IMR-90 (cell line): ENCODE results near the gene KIF1B. TPM values are rescaled to one million over a fixed set of nuclear protein-coding genes. Genes with fewer than 3 reads are reported as not detected.
"Not testable (repeated sequence)": the region's sequence is repeated elsewhere in the genome, so short reads cannot be mapped to it uniquely, and the experiment has no call there.

Experiments used
- ATAC-seq: fragments of 200-7000 bp; cut with Tn5 transposase; 2 replicates; pipeline ENCODE4 v1.9.1; 2020; ENCODE audit warnings: low read depth, mild to moderate bottlenecking, moderate library complexity
- BruUV-seq: library from RNA; stranded (reverse); fragments of 400-500 nt; replicated peaks from 2 replicates; lab custom pipeline; 2021; lab: Mats Ljungman, UMichigan
- CTCF ChIA-PET: fragments of 300-600 bp; formaldehyde crosslinking; extraction: SDS; loops from one replicate; lab custom pipeline; 2021; ENCODE audit warnings: antibody characterized with exemption; lab: Yijun Ruan, JAX
- POLR2A ChIA-PET: fragments of 300-600 bp; sonication (Branson Sonifier 250); formaldehyde crosslinking; loops from one replicate; lab custom pipeline; 2022; ENCODE audit warnings: antibody characterized with exemption; ENCODE audit not compliant: unreplicated experiment; lab: Charles Lee
- DNase-seq: peaks from one replicate; pipeline ENCODE4 v3.0.0; 2013
- H2AFZ ChIP-seq: replicated peaks from 2 replicates; pipeline ENCODE3; 2013; ENCODE audit warnings: low read length, mild to moderate bottlenecking; ENCODE audit not compliant: poor library complexity
- H2AK5ac ChIP-seq: 2 replicates; pipeline ENCODE4 v1.6.1; 2013; ENCODE audit warnings: low read depth, low read length, inconsistent platforms
- H2AK9ac ChIP-seq: replicated peaks from 2 replicates; pipeline ENCODE3; 2013; ENCODE audit warnings: mild to moderate bottlenecking, low read depth, low read length, moderate library complexity; ENCODE audit not compliant: poor library complexity
- H2BK120ac ChIP-seq: 2 replicates; pipeline ENCODE4 v1.6.1; 2013; ENCODE audit warnings: low read depth, low read length, inconsistent platforms
- H2BK15ac ChIP-seq: 3 replicates; pipeline ENCODE4 v1.6.1; 2013; ENCODE audit warnings: low read depth, low read length, inconsistent platforms
- H2BK20ac ChIP-seq: 2 replicates; pipeline ENCODE4 v1.6.1; 2013; ENCODE audit warnings: low read depth, mild to moderate bottlenecking, inconsistent platforms, low read length, moderate library complexity
- H2BK5ac ChIP-seq: 2 replicates; pipeline ENCODE4 v1.6.1; 2013; ENCODE audit warnings: mild to moderate bottlenecking, low read depth, low read length, inconsistent platforms; ENCODE audit not compliant: poor library complexity, severe bottlenecking
- H3K14ac ChIP-seq: replicated peaks from 2 replicates; pipeline ENCODE4 v1.6.1; 2013; ENCODE audit warnings: low read depth, low read length, inconsistent platforms
- H3K18ac ChIP-seq: 2 replicates; pipeline ENCODE4 v1.6.1; 2013; ENCODE audit warnings: low read depth, low read length, control low read depth
- H3K23ac ChIP-seq: 2 replicates; pipeline ENCODE4 v1.6.1; 2013; ENCODE audit warnings: low read depth, low read length, inconsistent platforms
- H3K27ac ChIP-seq: 2 replicates; pipeline ENCODE4 v1.5.1; 2013; ENCODE audit warnings: mild to moderate bottlenecking, control low read depth, low read length; ENCODE audit not compliant: insufficient read depth
- H3K27me3 ChIP-seq: 2 replicates; pipeline ENCODE4 v1.6.1; 2013; ENCODE audit warnings: low read length; ENCODE audit not compliant: control insufficient read depth, insufficient read depth
- H3K36me3 ChIP-seq: 2 replicates; pipeline ENCODE4 v1.6.1; 2013; ENCODE audit warnings: low read length, mixed read lengths; ENCODE audit not compliant: control insufficient read depth, insufficient read depth
- H3K4ac ChIP-seq: 2 replicates; pipeline ENCODE4 v1.6.1; 2013; ENCODE audit warnings: low read depth, low read length, inconsistent platforms
- H3K4me1 ChIP-seq: 2 replicates; pipeline ENCODE4 v1.6.1; 2013; ENCODE audit warnings: low read length, mixed read lengths; ENCODE audit not compliant: control insufficient read depth, insufficient read depth
- H3K4me2 ChIP-seq: 2 replicates; pipeline ENCODE4 v1.6.1; 2013; ENCODE audit warnings: low read depth, mild to moderate bottlenecking, control low read depth, low read length, moderate library complexity
- H3K4me3 ChIP-seq: 2 replicates; pipeline ENCODE4 v1.5.1; 2013; ENCODE audit warnings: low read depth, mild to moderate bottlenecking, control low read depth, low read length, moderate library complexity; ENCODE audit not compliant: insufficient read depth
- H3K56ac ChIP-seq: 2 replicates; pipeline ENCODE4 v1.6.1; 2013; ENCODE audit warnings: low read length, inconsistent platforms; ENCODE audit not compliant: insufficient read depth; ENCODE audit errors: extremely low read depth
- H3K79me1 ChIP-seq, 2 experiments: 2 replicates each; pipeline ENCODE4 v1.6.1; 2013; ENCODE audit warnings: low read length in 2 of 2, inconsistent platforms in 1 of 2, low read depth in 1 of 2
- H3K9ac ChIP-seq: 2 replicates; pipeline ENCODE4 v1.6.1; 2013; ENCODE audit warnings: low read depth, low read length, control low read depth
- H3K9me1 ChIP-seq: 2 replicates; pipeline ENCODE4 v1.6.1; 2013; ENCODE audit warnings: low read length, inconsistent platforms; ENCODE audit not compliant: insufficient read depth
- H3K9me3 ChIP-seq: 2 replicates; pipeline ENCODE4 v1.6.1; 2013; ENCODE audit warnings: low read length; ENCODE audit not compliant: control insufficient read depth, insufficient read depth
- H4K20me1 ChIP-seq: 2 replicates; pipeline ENCODE4 v1.6.1; 2013; ENCODE audit warnings: low read length, inconsistent platforms; ENCODE audit not compliant: insufficient read depth
- H4K5ac ChIP-seq: 2 replicates; pipeline ENCODE4 v1.6.1; 2013; ENCODE audit warnings: mild to moderate bottlenecking, low read depth, low read length, control low read depth
- H4K8ac ChIP-seq, 2 experiments: 2 replicates each; pipeline ENCODE4 v1.6.1; 2013; ENCODE audit warnings: low read depth in 2 of 2, low read length in 2 of 2, control low read depth in 1 of 2, inconsistent platforms in 1 of 2
- H4K91ac ChIP-seq: 2 replicates; pipeline ENCODE4 v1.6.1; 2013; ENCODE audit warnings: low read depth, low read length, inconsistent platforms; ENCODE audit not compliant: insufficient read depth
- BHLHE40 ChIP-seq: fragments of 150-350 bp; IDR thresholded peaks from 2 replicates; pipeline ENCODE4 v1.6.1; 2016; ENCODE audit warnings: mild to moderate bottlenecking, low read depth, low read length
- NFE2L2 ChIP-seq: fragments of 150-350 bp; IDR thresholded peaks from 2 replicates; pipeline ENCODE4 v1.6.1; 2016; ENCODE audit warnings: low read depth, mild to moderate bottlenecking, low read length
- WGBS, 2 experiments: methylation state at CpG; one replicate each; pipeline versions ENCODE4 v1.1.5 to v1.1.7; 2013; ENCODE audit warnings: missing lambda C conversion rate in 2 of 2; ENCODE audit not compliant: insufficient read length in 1 of 2; ENCODE audit errors: extremely low coverage in 2 of 2; 5-methylcytosine and 5-hydroxymethylcytosine counted together
- dilution Hi-C: fragments of 300-500 bp; cut with HindIII; formaldehyde crosslinking; loops from one replicate; pipeline ENCODE4 v1.14.3; 2018; ENCODE audit warnings: low sequenced_read_pairs; ENCODE audit not compliant: unreplicated experiment
- in situ Hi-C: fragments of 300-500 bp; cut with MboI; formaldehyde crosslinking; loops from 3 replicates; pipeline ENCODE4 v1.14.3; 2019; ENCODE audit warnings: low sequenced_read_pairs, inconsistent platforms, mixed read lengths
- intact Hi-C: fragments of 100-400 bp; cut with micrococcal nuclease; formaldehyde crosslinking; loops from 2 replicates; pipeline ENCODE4 v1.10.0; 2022
- polyA plus RNA-seq, 3 experiments: library from polyadenylated mRNA; depleted of rRNA; stranded (reverse); fragments of >200 nt; gene quantifications; 2 replicates each; pipeline ENCODE4 v1.2.3, GENCODE V29; 2012; ENCODE audit warnings: low replicate concordance in 1 of 3
- total RNA-seq: library from RNA; depleted of rRNA; stranded (reverse); fragments of >200 nt; gene quantifications from 2 replicates; pipeline ENCODE4 v1.2.3, GENCODE V29; 2012

KIF1B gene
- total and polyA plus RNA-seq, 2 of the 4 experiments (the other 2 are of a cell fraction), result 13.0 to 21.1 TPM

DNA sequence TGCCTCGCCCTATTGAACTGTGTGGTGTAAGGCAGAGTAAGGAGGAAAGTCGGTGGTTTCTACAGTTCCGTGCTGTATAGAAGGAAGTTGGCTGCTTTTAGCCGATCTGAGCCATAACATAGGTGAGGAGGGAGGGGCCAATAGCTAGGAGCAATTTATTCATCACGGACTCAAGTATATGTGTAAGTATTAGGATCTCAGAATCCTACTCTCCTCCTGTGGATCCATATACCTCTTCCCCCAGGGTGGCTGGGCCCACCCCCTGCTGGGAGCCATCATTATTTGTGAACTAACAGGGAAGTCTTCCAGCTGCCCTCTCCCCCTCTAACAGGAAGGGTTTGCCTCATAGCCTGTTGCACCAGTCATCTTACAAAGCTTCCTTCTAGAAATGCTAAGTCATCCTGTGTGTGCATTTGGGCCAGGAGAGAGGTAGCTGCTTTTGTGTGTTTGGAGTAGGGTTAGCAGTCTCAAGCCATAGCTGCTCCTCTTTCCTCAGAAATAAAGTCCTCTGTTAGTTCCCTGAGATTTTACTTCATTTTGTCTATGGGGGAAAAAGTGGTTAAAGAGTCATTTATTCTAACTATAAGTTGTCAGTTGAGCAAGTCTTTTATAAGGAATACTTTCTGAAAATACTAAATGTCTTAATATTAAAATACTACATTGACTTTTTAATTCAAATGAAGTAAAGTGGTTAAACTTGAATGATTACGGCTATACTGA is 205.0 kb downstream of the KIF1B start (continued):
- TF ChIP-seq BHLHE40 (no peak), NFE2L2 (peak; percentile 99)

- peak overlapping the region; percentile 82; the same call in 1 of the 2 replicates for H3K27ac ChIP-seq
- H2BK120ac ChIP-seq, result peak overlapping the region; percentile 72; the same call in 1 of the 2 replicates
- DNase-seq, BruUV-seq, H4K20me1 ChIP-seq, H3K9ac ChIP-seq, H2AFZ ChIP-seq, H2AK9ac ChIP-seq, H2AK5ac ChIP-seq, ATAC-seq, H3K4me2 ChIP-seq, H3K56ac ChIP-seq, H3K4me3 ChIP-seq, H3K27me3 ChIP-seq, intact Hi-C loops, H3K23ac ChIP-seq, H3K9me3 ChIP-seq, H3K14ac ChIP-seq, H3K4me1 ChIP-seq, dilution Hi-C loops: not testable (repeated sequence)
- peak overlapping the region; percentile 47; the same call in 1 of the 2 replicates for H3K18ac ChIP-seq
- peak overlapping the region in 1 of 2 experiments; percentile 55; a peak in 3 of 4 replicates for H4K8ac ChIP-seq
- peaks cover 10% of the 10 kb centered on the region for H3K9me1 ChIP-seq
- peak overlapping the region; percentile 91 for H2BK5ac ChIP-seq
- peak overlapping the region; percentile 73; the same call in 1 of the 3 replicates for H2BK15ac ChIP-seq
- 0 out of 2 replicates have a peak overlapping the region, but pooled peaks have one; percentile 34 for H2BK20ac ChIP-seq
- no CpG with 5 or more reads among the region's 1 CpG for WGBS, 2 experiments
- H4K91ac ChIP-seq, result peak overlapping the region; percentile 72
- CTCF ChIA-PET, result interaction anchor here (0.5 kb wide), 1 partner anchor 31 kb away, joined by 4 read pairs; no protein-coding TSS in a partner anchor
- POLR2A ChIA-PET, result interaction anchor here (0.6 kb wide), 1 partner anchor 147 kb away, joined by 3 read pairs; no protein-coding TSS in a partner anchor
- peaks cover 76% of the 10 kb centered on the region for H3K36me3 ChIP-seq
- peak overlapping the region; percentile 91 for H4K5ac ChIP-seq
- H3K4ac ChIP-seq, result 0 out of 2 replicates have a peak overlapping the region, but pooled peaks have one; percentile 43
- peaks cover 0 to 22% of the 10 kb centered on the region in 2 experiments; a peak in 2 of 4 replicates for H3K79me1 ChIP-seq
- in situ Hi-C loops, result loop anchor here (5.0 kb wide), 1 partner anchor 39 kb away; no protein-coding TSS in a partner anchor
Observed at GRCh38 chr1:10415967-10416366, 205.6 kb downstream of the KIF1B start.

GRCh38 chr1:10418741-10419140 is 208.4 kb downstream of the KIF1B start:
- dilution Hi-C loops, POLR2A ChIA-PET, H3K56ac ChIP-seq, H2AK9ac ChIP-seq, H2BK15ac ChIP-seq, H4K91ac ChIP-seq, H3K9ac ChIP-seq, intact Hi-C loops, H3K9me3 ChIP-seq, DNase-seq, H2BK120ac ChIP-seq, H4K8ac ChIP-seq, H2AFZ ChIP-seq, H3K18ac ChIP-seq, H3K4me2 ChIP-seq, H3K27me3 ChIP-seq, H2BK5ac ChIP-seq, H4K20me1 ChIP-seq, BruUV-seq, H3K4me3 ChIP-seq, H3K4ac ChIP-seq, H3K27ac ChIP-seq, H4K5ac ChIP-seq, H3K4me1 ChIP-seq, H2BK20ac ChIP-seq, H2AK5ac ChIP-seq, ATAC-seq, H3K23ac ChIP-seq, H3K14ac ChIP-seq: not testable (repeated sequence)
- Histone ChIP-seq H3K36me3 (peaks cover 60% of the 10 kb centered on the region), H3K9me1 (peaks cover 10% of the 10 kb centered on the region), H3K79me1 (peaks cover 0 to 11% of the 10 kb centered on the region in 2 experiments; a peak in 2 of 4 replicates)
- in situ Hi-C loops, result loop anchor here (5.0 kb wide), 1 partner anchor 41 kb away; no protein-coding TSS in a partner anchor
- CTCF ChIA-PET, result interaction anchor here (0.6 kb wide), 1 partner anchor 80 kb away, joined by 4 read pairs; no protein-coding TSS in a partner anchor
- 100% methylated on average over 2 of the region's 8 CpGs; no CpG with 5 or more reads in 1 of the 2 experiments for WGBS, 2 experiments
